GM18505 (cell line): Measurements from ENCODE around the gene TNIK.
"Not testable (repeated sequence)": the region's sequence is repeated elsewhere in the genome, so short reads cannot be mapped to it uniquely, and the experiment has no call there.

Experiments
- ATAC-seq: cut with Tn5 transposase; IDR thresholded peaks from one replicate; pipeline ENCODE4 v1.9.1; 2021; ENCODE audit not compliant: unreplicated experiment
- POLR2A ChIP-seq: IDR thresholded peaks from 4 replicates; pipeline ENCODE4 v1.6.1; 2011; ENCODE audit warnings: borderline replicate concordance; ENCODE audit not compliant: insufficient read depth, insufficient read length; ENCODE audit errors: extremely low read depth

TNIK gene

GRCh38 chr3:171373711-171374110 is 86.5 kb downstream of the TNIK start:
- no peak for TF ChIP-seq POLR2A

GRCh38 chr3:171372694-171373093 is 87.5 kb downstream of the TNIK start:
- ATAC-seq = no peak
- TF ChIP-seq POLR2A = no peak

More at GRCh38 chr3:171373711-171374110, 86.5 kb downstream of the TNIK start:
- no peak for ATAC-seq

- no peak for TF ChIP-seq POLR2A
- ATAC-seq = no peak
Observed at GRCh38 chr3:171371354-171371753, 88.9 kb downstream of the TNIK start.

GRCh38 chr3:171369156-171369555 is 91.0 kb downstream of the TNIK start:
- no peak for ATAC-seq
- TF ChIP-seq POLR2A = no peak

GRCh38 chr3:171366738-171367137 is 93.5 kb downstream of the TNIK start:
- ATAC-seq = not testable (repeated sequence)

- no peak for TF ChIP-seq POLR2A
- ATAC-seq = no peak
Observed at GRCh38 chr3:171366043-171366442, 94.2 kb downstream of the TNIK start.

GRCh38 chr3:171365489-171365888 is 94.7 kb downstream of the TNIK start:
- no peak for ATAC-seq
- no peak for TF ChIP-seq POLR2A

- TF ChIP-seq POLR2A = no peak
- ATAC-seq = no peak
Observed at GRCh38 chr3:171364500-171364899, 95.7 kb downstream of the TNIK start.

- TF ChIP-seq POLR2A = no peak
- ATAC-seq = no peak
Observed at GRCh38 chr3:171363202-171363601, 97.0 kb downstream of the TNIK start.

- no peak for ATAC-seq
- no peak for TF ChIP-seq POLR2A
Observed at GRCh38 chr3:171362575-171362974, 97.6 kb downstream of the TNIK start.

GRCh38 chr3:171358881-171359198 is 101.4 kb downstream of the TNIK start:
- no peak for TF ChIP-seq POLR2A
- ATAC-seq = no peak

- no peak for ATAC-seq
- no peak for TF ChIP-seq POLR2A
Observed at GRCh38 chr3:171358181-171358880, 101.9 kb downstream of the TNIK start.

GRCh38 chr3:171357721-171358120 is 102.5 kb downstream of the TNIK start:
- TF ChIP-seq POLR2A = no peak
- ATAC-seq = no peak

- no peak for TF ChIP-seq POLR2A
- no peak for ATAC-seq
Observed at GRCh38 chr3:171356251-171356650, 104.0 kb downstream of the TNIK start.
